ENCODE data around the gene LCN2. TPM values are rescaled to one million over a fixed set of nuclear protein-coding genes. Genes with fewer than 3 reads are reported as not detected.
"Not testable (repeated sequence)": the region's sequence is repeated elsewhere in the genome, so short reads cannot be mapped to it uniquely, and the experiment has no call there.

LCN2 gene
- total RNA-seq, 1 experiment from 2014 or later, result 4,208 TPM

- Mint-ChIP-seq H3K36me3 (ENCODE audit: insufficient read depth, unreplicated experiment) (peaks cover 61% of the 10 kb centered on the region), H3K4me1 (ENCODE audit: low read depth, unreplicated experiment) (peaks cover 22% of the 10 kb centered on the region), H3K4me3 (ENCODE audit: low read depth, unreplicated experiment) (peak overlapping the region; percentile 94), H3K27me3 (ENCODE audit: unreplicated experiment) (no peaks in the 10 kb centered on the region), H3K9me3 (ENCODE audit: low read depth, unreplicated experiment) (peaks cover 13% of the 10 kb centered on the region), H3K27ac (ENCODE audit: unreplicated experiment) (peak overlapping the region; percentile 98)
- BruUV-seq (replicated peaks), result TSS peak; percentile 87
- CTCF ChIA-PET, result interaction anchor here (1.0 to 1.6 kb wide), 3 partner anchors 20 to 62 kb away, joined by 3 to 6 read pairs (median 5); partner anchors contain the start of genes BBLN, LCN2, NAIF1 and SLC25A25
- intact Hi-C loops (cut with micrococcal nuclease; ENCODE audit: unreplicated experiment), result no loop called here
- no peak for DNase-seq
- no peak for TF ChIP-seq CTCF (IDR thresholded peaks at IDR 0.05; ENCODE audit: unreplicated experiment)
These were observed 20.2 kb upstream of the LCN2 start for GRCh38 chr9:128128836-128129590.

GRCh38 chr9:128129976-128130590 lies 19.2 kb upstream of the LCN2 start:
- H3K27me3 Mint-ChIP-seq (ENCODE audit: unreplicated experiment); BruUV-seq (replicated peaks); H3K27ac Mint-ChIP-seq (ENCODE audit: unreplicated experiment); intact Hi-C loops (cut with micrococcal nuclease; ENCODE audit: unreplicated experiment); CTCF ChIA-PET: not testable (repeated sequence)
- peak; percentile 67 for DNase-seq
- TF ChIP-seq CTCF (IDR thresholded peaks at IDR 0.05; ENCODE audit: unreplicated experiment), result peak; percentile 15
- peaks cover 13% of the 10 kb centered on the region for H3K9me3 Mint-ChIP-seq (ENCODE audit: low read depth, unreplicated experiment)
- peak overlapping the region; percentile 94 for H3K4me3 Mint-ChIP-seq (ENCODE audit: low read depth, unreplicated experiment)
- peaks cover 51% of the 10 kb centered on the region for H3K36me3 Mint-ChIP-seq (ENCODE audit: insufficient read depth, unreplicated experiment)
- peaks cover 20% of the 10 kb centered on the region for H3K4me1 Mint-ChIP-seq (ENCODE audit: low read depth, unreplicated experiment)

- intact Hi-C loops (cut with micrococcal nuclease; ENCODE audit: unreplicated experiment), result not testable (repeated sequence)
These were observed 18.6 kb upstream of the LCN2 start for GRCh38 chr9:128130651-128131050.

GRCh38 chr9:128131346-128131745 lies 17.9 kb upstream of the LCN2 start:
- peaks cover 22% of the 10 kb centered on the region for H3K4me1 Mint-ChIP-seq (ENCODE audit: low read depth, unreplicated experiment)
- H3K9me3 Mint-ChIP-seq (ENCODE audit: low read depth, unreplicated experiment), result peaks cover 13% of the 10 kb centered on the region
- DNase-seq; H3K4me3 Mint-ChIP-seq (ENCODE audit: low read depth, unreplicated experiment); CTCF ChIA-PET; H3K27ac Mint-ChIP-seq (ENCODE audit: unreplicated experiment); H3K27me3 Mint-ChIP-seq (ENCODE audit: unreplicated experiment); intact Hi-C loops (cut with micrococcal nuclease; ENCODE audit: unreplicated experiment); BruUV-seq (replicated peaks): not testable (repeated sequence)
- H3K36me3 Mint-ChIP-seq (ENCODE audit: insufficient read depth, unreplicated experiment), result peaks cover 38% of the 10 kb centered on the region

More at GRCh38 chr9:128130651-128131050, 18.6 kb upstream of the LCN2 start:
- H3K4me3 Mint-ChIP-seq (ENCODE audit: low read depth, unreplicated experiment); H3K27me3 Mint-ChIP-seq (ENCODE audit: unreplicated experiment); CTCF ChIA-PET; DNase-seq; BruUV-seq (replicated peaks); H3K27ac Mint-ChIP-seq (ENCODE audit: unreplicated experiment): not testable (repeated sequence)
- peaks cover 45% of the 10 kb centered on the region for H3K36me3 Mint-ChIP-seq (ENCODE audit: insufficient read depth, unreplicated experiment)
- peaks cover 20% of the 10 kb centered on the region for H3K4me1 Mint-ChIP-seq (ENCODE audit: low read depth, unreplicated experiment)
- peaks cover 13% of the 10 kb centered on the region for H3K9me3 Mint-ChIP-seq (ENCODE audit: low read depth, unreplicated experiment)

GRCh38 chr9:128132139-128132538 lies 17.1 kb upstream of the LCN2 start:
- H3K27ac Mint-ChIP-seq (ENCODE audit: unreplicated experiment); BruUV-seq (replicated peaks): not testable (repeated sequence)

GRCh38 chr9:128135561-128135960 lies 13.7 kb upstream of the LCN2 start:
- H3K9me3 Mint-ChIP-seq (ENCODE audit: low read depth, unreplicated experiment); H3K27ac Mint-ChIP-seq (ENCODE audit: unreplicated experiment); H3K4me3 Mint-ChIP-seq (ENCODE audit: low read depth, unreplicated experiment); CTCF ChIA-PET; BruUV-seq (replicated peaks); intact Hi-C loops (cut with micrococcal nuclease; ENCODE audit: unreplicated experiment); DNase-seq; H3K27me3 Mint-ChIP-seq (ENCODE audit: unreplicated experiment): not testable (repeated sequence)
- peaks cover 12% of the 10 kb centered on the region for H3K36me3 Mint-ChIP-seq (ENCODE audit: insufficient read depth, unreplicated experiment)
- peaks cover 29% of the 10 kb centered on the region for H3K4me1 Mint-ChIP-seq (ENCODE audit: low read depth, unreplicated experiment)

More at GRCh38 chr9:128132139-128132538, 17.1 kb upstream of the LCN2 start:
- H3K9me3 Mint-ChIP-seq (ENCODE audit: low read depth, unreplicated experiment), result peaks cover 13% of the 10 kb centered on the region
- peaks cover 35% of the 10 kb centered on the region for H3K36me3 Mint-ChIP-seq (ENCODE audit: insufficient read depth, unreplicated experiment)
- CTCF ChIA-PET; H3K27me3 Mint-ChIP-seq (ENCODE audit: unreplicated experiment); intact Hi-C loops (cut with micrococcal nuclease; ENCODE audit: unreplicated experiment); H3K4me3 Mint-ChIP-seq (ENCODE audit: low read depth, unreplicated experiment); DNase-seq: not testable (repeated sequence)
- H3K4me1 Mint-ChIP-seq (ENCODE audit: low read depth, unreplicated experiment), result peaks cover 29% of the 10 kb centered on the region

Measured in Calu3 (cell line).